ENCODE measurements around the gene GNA15. TPM values are rescaled to one million over a fixed set of nuclear protein-coding genes. Genes with fewer than 3 reads are reported as not detected.

Gene GNA15
- total and polyA plus RNA-seq, 2 experiments from 2014 or later: 0.29 to 1.5 TPM

- Histone ChIP-seq H3K36me3 (replicated peaks; ENCODE audit: insufficient read depth, low read depth) (no peaks in the 10 kb centered on the region), H3K9me2 (replicated peaks; ENCODE audit: insufficient read depth) (no peaks in the 10 kb centered on the region), H3K4me1 (ENCODE audit: insufficient read depth) (no peaks in the 10 kb centered on the region), H3K9me3 (ENCODE audit: low read depth) (no peaks in the 10 kb centered on the region), H3K4me3 (no peak overlapping the region), H3K4me2 (no peak overlapping the region), H3K27me3 (no peaks in the 10 kb centered on the region), H3K79me2 (no peaks in the 10 kb centered on the region), H3K27ac (no peak overlapping the region), H4K20me1 (ENCODE audit: insufficient read depth, poor library complexity, severe bottlenecking) (no peaks in the 10 kb centered on the region), H2AFZ (no peak overlapping the region)
- TF ChIP-seq EZH2phosphoT487 (IDR thresholded peaks at IDR 0.05; ENCODE audit: low read depth, severe bottlenecking, unreplicated experiment) (no peak), EZH2 (IDR thresholded peaks at IDR 0.05; ENCODE audit: borderline replicate concordance) (no peak), CTCF (IDR thresholded peaks at IDR 0.05; ENCODE audit: poor library complexity) (no peak)
- DNase-seq (ENCODE audit: low spot score): no peak
Observed at GRCh38 chr19:3140667-3141038, 4.8 kb downstream of the GNA15 start.

GRCh38 chr19:3142292-3142670, 6.4 kb downstream of the GNA15 start:
- no peak overlapping the region for H3K4me3 ChIP-seq
- no peak overlapping the region for H2AFZ ChIP-seq
- no peaks in the 10 kb centered on the region for H3K27me3 ChIP-seq
- no peaks in the 10 kb centered on the region for H3K79me2 ChIP-seq
- no peak for TF ChIP-seq CTCF (IDR thresholded peaks at IDR 0.05; ENCODE audit: poor library complexity)
- WGBS (ENCODE audit: low lambda C conversion rate, missing lambda C conversion rate): 85% methylated on average over 6 of the region's 6 CpGs
- DNase-seq (ENCODE audit: low spot score): no peak
- H3K9me3 ChIP-seq (ENCODE audit: low read depth): no peaks in the 10 kb centered on the region
- no peaks in the 10 kb centered on the region for H4K20me1 ChIP-seq (ENCODE audit: insufficient read depth, poor library complexity, severe bottlenecking)
- no peak overlapping the region for H3K27ac ChIP-seq
- no peaks in the 10 kb centered on the region for H3K36me3 ChIP-seq (replicated peaks; ENCODE audit: insufficient read depth, low read depth)
- H3K9me2 ChIP-seq (replicated peaks; ENCODE audit: insufficient read depth): no peaks in the 10 kb centered on the region
- no peak overlapping the region for H3K4me2 ChIP-seq
- no peaks in the 10 kb centered on the region for H3K4me1 ChIP-seq (ENCODE audit: insufficient read depth)

- Histone ChIP-seq H3K79me2 (no peaks in the 10 kb centered on the region), H3K36me3 (replicated peaks; ENCODE audit: insufficient read depth, low read depth) (no peaks in the 10 kb centered on the region), H3K4me3 (no peak overlapping the region), H3K9me3 (ENCODE audit: low read depth) (no peaks in the 10 kb centered on the region), H3K4me1 (ENCODE audit: insufficient read depth) (no peaks in the 10 kb centered on the region), H2AFZ (no peak overlapping the region), H4K20me1 (ENCODE audit: insufficient read depth, poor library complexity, severe bottlenecking) (no peaks in the 10 kb centered on the region), H3K4me2 (no peak overlapping the region), H3K27me3 (no peaks in the 10 kb centered on the region), H3K27ac (no peak overlapping the region), H3K9me2 (replicated peaks; ENCODE audit: insufficient read depth) (no peaks in the 10 kb centered on the region)
- 73% methylated on average over 11 of the region's 11 CpGs for WGBS (ENCODE audit: low lambda C conversion rate, missing lambda C conversion rate)
- TF ChIP-seq CTCF (IDR thresholded peaks at IDR 0.05; ENCODE audit: poor library complexity): no peak
- no peak for TF ChIP-seq EZH2 (IDR thresholded peaks at IDR 0.05; ENCODE audit: borderline replicate concordance)
- TF ChIP-seq EZH2phosphoT487 (IDR thresholded peaks at IDR 0.05; ENCODE audit: low read depth, severe bottlenecking, unreplicated experiment): no peak
- no peak for DNase-seq (ENCODE audit: low spot score)
Observed at GRCh38 chr19:3142781-3143337, 7.0 kb downstream of the GNA15 start.
